GM18508 (cell line): ENCODE measurements around the gene ODAD2.
"Not testable (repeated sequence)": the region's sequence is repeated elsewhere in the genome, so short reads cannot be mapped to it uniquely, and the experiment has no call there.

Experiments used
- ATAC-seq: cut with Tn5 transposase; IDR thresholded peaks from one replicate; pipeline ENCODE4 v1.9.1; 2021; ENCODE audit warnings: moderate number of reproducible peaks; ENCODE audit not compliant: insufficient read depth, unreplicated experiment

ODAD2 gene

DNA sequence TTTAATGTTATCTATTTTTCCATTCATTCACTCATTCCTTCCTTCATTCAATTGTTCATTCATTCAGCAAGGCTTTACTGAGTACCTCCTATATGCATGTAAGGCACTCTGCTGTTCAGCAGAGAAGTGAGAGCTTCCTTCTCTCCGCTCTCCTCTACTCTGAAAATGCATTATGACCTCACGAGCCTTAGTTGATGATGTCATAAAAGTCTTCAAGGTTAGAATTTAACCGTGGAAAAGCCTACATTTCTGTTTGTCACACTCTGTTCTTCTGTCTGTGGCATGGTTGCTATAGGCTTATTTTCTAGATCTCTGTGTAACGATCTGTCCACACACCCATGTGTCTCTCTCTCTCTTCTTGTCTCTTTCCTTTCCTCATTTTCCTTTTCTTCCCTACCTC, 17.1 kb downstream of the ODAD2 start:
- no peak for ATAC-seq

- not testable (repeated sequence) for ATAC-seq
Measured at GRCh38 chr10:27970795-27971194, 28.1 kb downstream of the ODAD2 start.

DNA sequence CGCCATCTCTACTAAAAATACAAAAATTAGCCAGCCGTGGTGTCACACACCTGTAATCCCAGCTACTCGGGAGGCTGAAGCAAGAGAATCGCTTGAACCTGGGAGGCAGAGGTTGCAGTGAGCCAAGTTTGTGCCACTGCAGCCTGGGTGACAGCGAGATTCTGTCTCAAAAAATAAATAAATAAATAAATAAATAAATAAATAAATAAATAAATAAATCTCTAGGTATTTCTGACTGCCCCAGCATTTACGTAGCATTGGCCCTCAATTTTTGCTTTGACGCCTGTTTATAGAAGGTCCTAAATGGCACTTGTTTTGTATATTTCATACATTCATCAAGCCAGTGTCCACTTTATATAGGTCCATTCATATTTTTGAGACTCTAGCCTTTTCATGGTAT, 28.9 kb downstream of the ODAD2 start:
- not testable (repeated sequence) for ATAC-seq

GRCh38 chr10:27959093-27959715, 39.7 kb downstream of the ODAD2 start:
- ATAC-seq = no peak

DNA sequence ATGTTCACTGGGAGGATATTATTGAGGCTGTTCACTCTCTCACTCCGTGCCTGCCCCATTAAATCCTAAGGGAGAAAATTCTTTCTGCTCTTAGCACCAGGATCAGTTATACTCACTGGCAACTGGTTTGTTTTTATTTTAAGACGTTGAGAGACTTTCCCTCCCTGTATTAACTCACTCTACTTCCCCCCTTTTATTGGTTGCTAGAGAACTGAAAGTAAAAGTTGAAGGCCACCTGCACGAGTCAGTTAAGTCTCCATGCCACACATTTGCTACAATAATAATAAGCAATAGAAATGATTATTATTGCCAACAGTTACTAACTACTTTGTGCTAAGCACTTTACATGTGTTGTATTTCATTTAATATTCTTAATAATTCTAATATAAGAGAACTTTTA, 40.5 kb downstream of the ODAD2 start:
- not testable (repeated sequence) for ATAC-seq

GRCh38 chr10:27950242-27950564, 48.7 kb downstream of the ODAD2 start:
- no peak for ATAC-seq

DNA sequence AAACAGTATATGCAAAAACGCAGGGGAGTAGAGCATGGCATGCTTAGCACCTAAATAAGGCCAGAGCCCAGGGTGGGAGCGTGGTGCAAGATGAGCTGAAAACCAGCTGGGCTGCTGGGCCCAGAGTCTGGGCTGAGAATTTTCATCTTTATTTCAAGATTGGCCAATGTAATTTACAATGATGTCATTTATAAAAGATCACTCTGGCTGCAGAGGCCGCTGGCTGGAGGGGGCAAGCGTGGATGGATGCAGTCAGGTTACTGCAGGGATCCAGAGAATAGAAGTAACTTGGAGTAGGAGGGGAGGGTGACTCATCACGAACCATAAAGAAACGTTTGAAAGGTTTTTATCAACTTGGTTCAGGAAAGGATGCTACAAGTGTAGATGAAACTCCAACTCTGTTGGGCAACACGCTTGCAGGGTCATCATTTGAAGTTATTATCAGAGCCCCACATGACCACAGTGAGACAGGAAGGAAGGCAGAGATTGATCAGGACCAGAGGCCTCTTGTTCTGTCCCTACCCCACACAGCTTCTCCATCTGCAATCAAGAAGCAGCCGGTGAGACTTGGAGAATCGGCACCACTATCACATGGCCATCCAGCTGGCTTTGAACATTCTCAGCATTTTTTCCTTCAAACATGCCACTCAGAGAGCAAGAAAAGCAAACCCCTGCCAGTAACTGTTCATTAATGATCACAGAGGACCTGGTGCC, 49.2 kb downstream of the ODAD2 start:
- no peak for ATAC-seq

DNA sequence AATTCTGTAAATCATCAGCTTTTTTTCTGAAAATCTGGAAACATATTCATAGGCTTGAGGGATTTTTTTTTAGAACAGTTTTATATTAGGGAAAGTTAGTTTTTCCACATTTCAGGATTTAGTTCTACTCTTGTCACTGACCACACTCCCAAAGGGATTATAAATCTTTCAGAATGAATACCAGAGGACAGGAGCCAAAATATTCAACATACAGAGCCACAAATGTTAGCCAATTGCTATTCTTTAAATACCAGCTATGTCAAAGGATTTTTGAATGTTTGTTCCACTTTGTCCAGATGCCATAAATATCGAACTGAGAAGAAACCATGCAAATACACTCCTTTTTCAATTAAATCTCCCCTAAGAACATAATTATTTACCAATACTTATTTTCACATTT, 50.7 kb downstream of the ODAD2 start:
- ATAC-seq = no peak

DNA sequence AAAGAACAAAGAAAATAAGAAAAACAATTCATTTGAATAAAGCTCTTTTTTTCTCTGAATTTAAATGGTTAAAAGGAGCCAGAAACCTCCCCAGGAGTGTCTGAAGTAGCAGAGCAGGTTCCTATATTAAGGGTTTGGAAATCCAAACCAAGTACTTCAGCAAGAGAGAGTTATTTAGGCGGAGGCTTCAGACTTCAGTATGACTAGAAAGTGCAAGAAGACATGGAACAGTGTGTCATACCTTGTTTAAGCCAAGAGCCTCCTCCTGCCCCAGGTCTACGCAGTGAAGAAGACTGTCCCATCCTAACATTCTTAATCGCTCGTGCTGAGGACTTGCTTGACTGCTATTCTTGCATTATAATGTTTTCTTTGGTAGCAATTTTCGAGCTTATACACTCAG, 51.3 kb downstream of the ODAD2 start:
- ATAC-seq = no peak

DNA sequence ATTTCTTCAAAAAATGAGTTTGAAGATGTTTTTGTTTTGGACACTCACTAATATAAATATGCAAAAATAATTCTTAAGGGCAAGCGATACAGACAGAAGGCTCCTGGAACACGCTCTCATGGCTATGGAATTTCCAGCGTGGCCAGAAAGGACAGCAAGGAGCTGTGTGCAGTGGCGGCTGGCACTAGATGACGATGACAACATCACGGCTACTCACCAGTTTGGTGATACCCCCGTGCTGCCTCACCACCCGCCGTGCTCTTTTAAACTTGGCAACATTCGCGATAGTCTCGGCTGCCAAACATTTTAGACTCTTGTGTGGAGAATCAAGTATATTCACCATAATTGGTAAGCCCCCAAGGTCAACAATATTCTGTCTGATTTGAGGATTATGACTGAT, 54.9 kb downstream of the ODAD2 start:
- ATAC-seq = no peak

DNA sequence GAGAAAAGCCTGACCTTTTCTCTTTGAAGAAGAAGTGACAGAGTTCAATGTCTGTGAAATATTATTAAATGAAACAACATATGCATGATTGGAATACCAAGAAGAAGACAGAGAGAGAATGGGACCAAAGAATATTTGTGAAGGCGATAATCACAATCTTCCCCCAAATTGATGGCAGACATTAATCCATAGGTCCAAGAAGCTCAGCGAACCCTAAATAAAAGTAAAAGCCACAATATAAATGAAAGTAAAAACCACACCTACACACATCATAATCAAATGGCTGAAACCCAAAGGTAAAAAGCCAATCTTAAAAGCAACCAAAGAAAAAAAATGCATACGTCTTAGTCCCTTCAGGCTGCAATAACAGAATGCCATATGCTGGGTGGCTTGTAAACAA, 84.0 kb downstream of the ODAD2 start:
- no peak for ATAC-seq

DNA sequence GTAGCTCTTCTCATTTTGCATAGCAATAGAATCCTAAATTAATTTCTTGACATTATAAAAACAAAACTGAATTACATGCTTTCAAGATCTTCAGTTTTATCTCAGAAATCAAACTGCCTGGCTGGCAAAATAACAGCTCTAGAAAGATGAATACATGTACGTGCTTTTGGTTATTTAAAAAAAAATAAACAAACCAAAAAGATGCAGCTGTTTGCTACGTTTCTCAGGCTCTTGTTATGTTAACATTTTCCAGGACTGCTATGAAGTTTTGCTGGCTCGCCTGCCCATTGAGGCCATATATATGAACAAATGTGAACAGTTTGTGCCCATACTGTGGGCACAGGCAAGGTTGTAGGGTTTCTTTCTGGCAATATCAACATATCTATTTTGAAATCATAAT, 86.6 kb downstream of the ODAD2 start:
- no peak for ATAC-seq

- ATAC-seq = no peak
Measured at GRCh38 chr10:27911539-27911938, 87.3 kb downstream of the ODAD2 start.

DNA sequence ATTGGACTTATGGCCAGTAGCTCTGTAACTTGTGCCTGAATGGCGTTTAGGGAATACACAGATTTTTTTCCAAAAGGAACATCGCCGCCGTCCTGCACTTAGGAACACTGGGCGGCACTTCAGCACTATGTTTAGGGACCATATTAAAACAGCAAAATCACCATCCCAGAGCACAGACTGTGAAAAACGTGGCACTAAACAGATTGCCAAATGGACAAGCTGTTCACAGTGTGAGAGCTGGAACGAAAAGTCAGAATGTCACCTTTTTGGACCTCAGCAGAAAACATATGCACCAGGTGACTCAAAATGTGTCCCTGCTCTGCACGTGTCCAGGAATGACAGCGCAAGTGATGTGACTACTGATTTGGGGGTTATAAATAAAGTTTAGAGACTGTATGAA, 87.9 kb downstream of the ODAD2 start:
- ATAC-seq = no peak

GRCh38 chr10:27908231-27908630, 90.6 kb downstream of the ODAD2 start:
- no peak for ATAC-seq

DNA sequence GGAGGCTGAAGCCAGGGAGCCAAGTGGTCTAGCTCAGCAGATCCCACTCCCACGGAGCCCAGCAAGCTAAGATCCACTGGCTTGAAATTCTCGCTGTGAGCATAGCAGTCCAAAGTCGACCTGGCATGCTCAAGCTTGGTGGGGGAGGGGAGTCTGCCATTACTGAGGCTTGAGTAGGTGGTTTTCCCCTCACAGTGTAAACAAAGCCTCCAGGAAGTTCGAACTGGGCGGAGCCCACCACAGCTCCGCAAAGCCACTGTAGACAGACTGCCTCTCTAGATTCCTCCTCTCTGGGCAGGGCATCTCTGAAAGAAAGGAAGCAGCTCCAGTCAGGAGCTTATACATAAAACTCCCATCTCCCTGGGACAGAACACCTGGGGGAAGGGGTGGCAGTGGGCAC, 99.4 kb downstream of the ODAD2 start:
- not testable (repeated sequence) for ATAC-seq

GRCh38 chr10:27899058-27899457, 99.8 kb downstream of the ODAD2 start:
- ATAC-seq = no peak

DNA sequence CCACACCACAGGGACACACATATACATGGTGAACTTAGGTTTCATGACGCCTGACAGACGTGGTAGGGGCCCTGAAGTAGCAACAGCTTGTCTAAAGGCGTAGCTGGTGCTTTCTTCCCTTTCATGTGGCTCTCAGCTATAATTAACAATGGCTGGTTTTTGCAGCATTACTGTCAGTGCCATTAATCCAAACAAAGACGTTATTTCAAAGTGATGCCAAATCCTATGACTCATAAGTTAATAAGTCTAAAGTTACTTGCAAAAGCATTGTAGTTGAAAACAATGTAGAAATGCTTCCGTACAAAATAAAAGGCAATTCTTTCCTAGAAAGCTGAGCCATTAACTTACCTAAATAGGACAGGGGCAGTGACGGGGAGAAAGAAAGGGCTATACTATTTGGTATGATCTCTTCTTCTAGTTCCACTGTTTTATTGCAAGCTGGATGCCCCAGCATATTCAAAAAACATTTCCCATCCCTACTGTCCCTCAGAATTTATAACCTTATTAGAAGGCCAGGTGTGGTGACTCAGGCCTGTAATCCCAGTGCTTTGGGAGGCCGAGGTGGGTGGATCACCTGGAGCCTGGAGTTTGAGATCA, 105.4 kb downstream of the ODAD2 start:
- no peak for ATAC-seq

GRCh38 chr10:27890971-27891370, 107.9 kb downstream of the ODAD2 start:
- ATAC-seq = no peak

GRCh38 chr10:27889518-27889917, 109.4 kb downstream of the ODAD2 start:
- no peak for ATAC-seq

DNA sequence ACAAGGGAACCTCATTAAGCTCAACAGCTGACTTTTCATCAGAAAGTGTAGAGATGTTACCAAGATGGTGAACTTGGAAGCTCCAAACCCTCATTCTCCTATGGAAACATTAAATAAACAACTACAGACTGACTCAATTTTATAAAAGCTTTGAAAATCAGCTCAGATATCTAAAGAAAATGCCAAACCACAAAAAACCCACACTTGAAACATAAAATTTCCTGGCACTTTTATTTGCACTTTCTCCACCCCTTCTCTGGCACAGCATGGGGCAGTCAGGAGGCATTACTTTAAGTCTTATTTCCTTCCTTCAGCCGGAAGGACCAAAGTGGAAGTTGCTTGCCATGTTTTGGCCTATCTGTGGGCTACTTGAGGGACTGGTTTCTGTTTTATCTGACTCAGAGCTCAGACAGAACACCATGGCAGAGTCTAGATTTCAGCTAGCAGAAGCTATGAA, 114.7 kb downstream of the ODAD2 start:
- no peak for ATAC-seq

GRCh38 chr10:27878281-27878680, 120.6 kb downstream of the ODAD2 start:
- ATAC-seq = no peak
